ENCODE measurements around the gene MBD1.

GRCh38 chr18:50286391-50287027 lies 5.2 kb upstream of the MBD1 start:
- no peak for TF ChIP-seq POLR2A (IDR thresholded peaks at IDR 0.05)
- no peak for TF ChIP-seq POLR2AphosphoS5 (IDR thresholded peaks at IDR 0.05)
